GM23248 (cell line): Measurements from ENCODE around the gene PRR12. TPM values are rescaled to one million over a fixed set of nuclear protein-coding genes. Genes with fewer than 3 reads are reported as not detected.

Experiments used
- DNase-seq: peaks from one replicate; pipeline ENCODE4 v3.0.0-alpha.2; 2015
- H2AFZ ChIP-seq: fragments of 200-600 bp; sonication (generic); 2 replicates; pipeline ENCODE4 v1.6.1; 2016; ENCODE audit warnings: antibody characterized with exemption
- H3F3A ChIP-seq: fragments of 200-600 bp; sonication (generic); 2 replicates; pipeline ENCODE4 v1.6.1; 2016; ENCODE audit warnings: mild to moderate bottlenecking, antibody characterized with exemption, mixed run types; ENCODE audit not compliant: insufficient read depth
- H3K27ac ChIP-seq: fragments of 200-600 bp; sonication (generic); 2 replicates; pipeline ENCODE4 v1.5.1; 2016; ENCODE audit warnings: mild to moderate bottlenecking
- H3K27me3 ChIP-seq: fragments of 200-600 bp; sonication (generic); replicated peaks from 2 replicates; pipeline ENCODE4 v1.6.1; 2016; ENCODE audit warnings: mild to moderate bottlenecking; ENCODE audit not compliant: insufficient read depth
- H3K36me3 ChIP-seq: fragments of 200-600 bp; sonication (generic); 2 replicates; pipeline ENCODE4 v1.6.1; 2016; ENCODE audit warnings: low read depth, mild to moderate bottlenecking
- H3K4me1 ChIP-seq: fragments of 200-600 bp; sonication (generic); 2 replicates; pipeline ENCODE4 v1.6.1; 2016; ENCODE audit warnings: mild to moderate bottlenecking; ENCODE audit not compliant: insufficient read depth
- H3K4me2 ChIP-seq: fragments of 200-600 bp; sonication (generic); one replicate; pipeline ENCODE4 v1.6.1; 2016; ENCODE audit warnings: mild to moderate bottlenecking; ENCODE audit not compliant: unreplicated experiment
- H3K4me3 ChIP-seq: fragments of 200-600 bp; sonication (generic); 2 replicates; pipeline ENCODE4 v1.5.1; 2016; ENCODE audit warnings: mild to moderate bottlenecking
- H3K79me2 ChIP-seq: fragments of 200-600 bp; sonication (generic); 2 replicates; pipeline ENCODE4 v1.6.1; 2016; ENCODE audit warnings: mild to moderate bottlenecking; ENCODE audit not compliant: insufficient read depth
- H3K9ac ChIP-seq: fragments of 200-600 bp; sonication (generic); 2 replicates; pipeline ENCODE4 v1.6.1; 2016; ENCODE audit warnings: mild to moderate bottlenecking
- H3K9me2 ChIP-seq: fragments of 200-600 bp; sonication (generic); 2 replicates; pipeline ENCODE4 v1.6.1; 2016; ENCODE audit warnings: mixed run types, mild to moderate bottlenecking, moderate library complexity; ENCODE audit not compliant: insufficient read depth
- H3K9me3 ChIP-seq: fragments of 200-600 bp; sonication (generic); one replicate; pipeline ENCODE4 v1.6.1; 2017; ENCODE audit warnings: low read depth
- H4K20me1 ChIP-seq: fragments of 200-600 bp; sonication (generic); 2 replicates; pipeline ENCODE4 v1.6.0; 2016; ENCODE audit not compliant: insufficient read depth
- EZH2 ChIP-seq: fragments of 200-600 bp; sonication (generic); IDR thresholded peaks from 2 replicates; pipeline ENCODE4 v1.6.1; 2018; ENCODE audit warnings: antibody characterized with exemption, mild to moderate bottlenecking; ENCODE audit not compliant: insufficient read depth, poor library complexity, severe bottlenecking
- EZH2phosphoT487 ChIP-seq: fragments of 200-600 bp; sonication (generic); IDR thresholded peaks from 2 replicates; pipeline ENCODE4 v1.6.1; 2018; ENCODE audit warnings: antibody characterized with exemption, moderate library complexity, mild to moderate bottlenecking, low read depth; ENCODE audit not compliant: insufficient read depth
- WGBS, 2 experiments: methylation state at CpG; one replicate each; pipeline ENCODE4 v1.1.6; 2015 to 2017; ENCODE audit warnings: low lambda C conversion rate in 2 of 2, low coverage in 1 of 2; ENCODE audit errors: missing lambda C conversion rate in 2 of 2; 5-methylcytosine and 5-hydroxymethylcytosine counted together
- in situ Hi-C: fragments of 300-500 bp; cut with MboI; formaldehyde crosslinking; loops from 2 replicates; pipeline ENCODE4 v1.15.0; 2020
- polyA plus RNA-seq: library from polyadenylated mRNA; unstranded; fragments of >200 nt; fragmentation: Nextera tagmentation; extraction: Ambion mirVana; gene quantifications from 2 replicates; pipeline ENCODE4 v1.2.1, GENCODE V29; 2016
- total RNA-seq: library from RNA; depleted of rRNA; stranded (reverse); fragments of >200 nt; shearing (Covaris generic); gene quantifications from 2 replicates; pipeline ENCODE4 v1.2.3, GENCODE V29; 2014

The PRR12 gene
- total and polyA plus RNA-seq, 2 experiments from 2014 or later: 0.86 to 2.9 TPM

GRCh38 chr19:49589502-49589905 is 1.5 kb upstream of the PRR12 start:
- H3K9ac ChIP-seq: no peak overlapping the region
- H3K27me3 ChIP-seq: no peaks in the 10 kb centered on the region
- H3F3A ChIP-seq: peaks cover 13% of the 10 kb centered on the region
- no peaks in the 10 kb centered on the region for H3K9me2 ChIP-seq
- TF ChIP-seq EZH2 (no peak), EZH2phosphoT487 (no peak)
- H4K20me1 ChIP-seq: peaks cover 6% of the 10 kb centered on the region; the same call in 1 of the 2 replicates
- in situ Hi-C loops: no loop called here
- no peaks in the 10 kb centered on the region for H3K9me3 ChIP-seq
- no peak overlapping the region for H3K4me3 ChIP-seq
- WGBS, 2 experiments: 41 to 52% methylated on average over 4 to 5 of the region's 5 CpGs
- peaks cover 9% of the 10 kb centered on the region for H3K4me1 ChIP-seq
- no peak overlapping the region for H3K27ac ChIP-seq
- DNase-seq: no peak
- no peaks in the 10 kb centered on the region for H3K36me3 ChIP-seq
- H2AFZ ChIP-seq: no peak overlapping the region
- no peak overlapping the region for H3K4me2 ChIP-seq
- H3K79me2 ChIP-seq: peaks cover 29% of the 10 kb centered on the region

GRCh38 chr19:49590071-49590970 is 661 bp upstream of the PRR12 start:
- Histone ChIP-seq H3F3A (peaks cover 13% of the 10 kb centered on the region), H3K79me2 (peaks cover 32% of the 10 kb centered on the region), H3K4me3 (peak overlapping the region; percentile 95), H3K4me2 (peak overlapping the region; percentile 89), H2AFZ (peak overlapping the region; percentile 76), H3K9ac (peak overlapping the region; percentile 87), H3K27ac (peak overlapping the region; percentile 84), H3K9me2 (no peaks in the 10 kb centered on the region), H3K27me3 (no peaks in the 10 kb centered on the region), H3K9me3 (no peaks in the 10 kb centered on the region), H3K36me3 (no peaks in the 10 kb centered on the region), H4K20me1 (peaks cover 6% of the 10 kb centered on the region; the same call in 1 of the 2 replicates), H3K4me1 (peaks cover 9% of the 10 kb centered on the region)
- TF ChIP-seq EZH2phosphoT487 (no peak), EZH2 (no peak)
- 1% methylated on average over 45 to 48 of the region's 58 CpGs for WGBS, 2 experiments
- peak; percentile 98 for DNase-seq
- in situ Hi-C loops: no loop called here

GRCh38 chr19:49591731-49592485 is 926 bp downstream of the PRR12 start:
- peak overlapping the region; percentile 61 for H3K27ac ChIP-seq
- H3K9me2 ChIP-seq: no peaks in the 10 kb centered on the region
- peak; percentile 76 for DNase-seq
- peaks cover 9% of the 10 kb centered on the region for H3K4me1 ChIP-seq
- H3K27me3 ChIP-seq: no peaks in the 10 kb centered on the region
- H3K9ac ChIP-seq: peak overlapping the region; percentile 80
- peaks cover 6% of the 10 kb centered on the region; the same call in 1 of the 2 replicates for H4K20me1 ChIP-seq
- in situ Hi-C loops: no loop called here
- peaks cover 45% of the 10 kb centered on the region for H3K79me2 ChIP-seq
- H3K4me3 ChIP-seq: peak overlapping the region; percentile 95
- TF ChIP-seq EZH2: no peak
- no peak for TF ChIP-seq EZH2phosphoT487
- H3K4me2 ChIP-seq: peak overlapping the region; percentile 96
- no peaks in the 10 kb centered on the region for H3K36me3 ChIP-seq
- no peaks in the 10 kb centered on the region for H3K9me3 ChIP-seq
- 0 to 2% methylated on average over 30 to 51 of the region's 51 CpGs for WGBS, 2 experiments
- peak overlapping the region; percentile 48; the same call in 1 of the 2 replicates for H2AFZ ChIP-seq
- H3F3A ChIP-seq: peaks cover 13% of the 10 kb centered on the region

- H4K20me1 ChIP-seq: peaks cover 6% of the 10 kb centered on the region; the same call in 1 of the 2 replicates
- peaks cover 9% of the 10 kb centered on the region for H3K4me1 ChIP-seq
- H3K4me2 ChIP-seq: peak overlapping the region; percentile 96
- peak overlapping the region; percentile 61 for H3K27ac ChIP-seq
- no peaks in the 10 kb centered on the region for H3K36me3 ChIP-seq
- no peaks in the 10 kb centered on the region for H3K27me3 ChIP-seq
- peaks cover 13% of the 10 kb centered on the region for H3F3A ChIP-seq
- in situ Hi-C loops: no loop called here
- WGBS, 2 experiments: 3% methylated on average over 25 to 28 of the region's 28 CpGs
- no peak for TF ChIP-seq EZH2
- no peak for TF ChIP-seq EZH2phosphoT487
- H3K9me3 ChIP-seq: no peaks in the 10 kb centered on the region
- H3K9ac ChIP-seq: peak overlapping the region; percentile 80
- no peaks in the 10 kb centered on the region for H3K9me2 ChIP-seq
- no peak overlapping the region for H2AFZ ChIP-seq
- peak overlapping the region; percentile 95 for H3K4me3 ChIP-seq
- DNase-seq: peak; percentile 52
- peaks cover 52% of the 10 kb centered on the region for H3K79me2 ChIP-seq
Observed at GRCh38 chr19:49592486-49593232, 1.7 kb downstream of the PRR12 start.
